H1 (cell line): ENCODE data around the gene SPSB3. TPM values are rescaled to one million over a fixed set of nuclear protein-coding genes. Genes with fewer than 3 reads are reported as not detected.

Source experiments
- CTCF ChIA-PET: fragments of 300-600 bp; sonication (Branson Sonifier 250); formaldehyde crosslinking; loops from one replicate; lab custom pipeline; 2021; ENCODE audit not compliant: partially characterized antibody; lab: Charles Lee
- POLR2A ChIA-PET: fragments of 300-600 bp; sonication (Branson Sonifier 250); formaldehyde crosslinking; loops from one replicate; lab custom pipeline; 2021; ENCODE audit warnings: inconsistent platforms; ENCODE audit not compliant: partially characterized antibody; lab: Charles Lee
- DNase-seq, 2 experiments: peaks; one replicate each; pipeline versions ENCODE4 v3.0.0 to v3.0.0-alpha.2; 2010 to 2022; ENCODE audit warnings: low spot score in 2 of 2, low read depth in 1 of 2, mixed read lengths in 1 of 2
- FAIRE-seq: peaks from 2 replicates; lab custom pipeline; 2011; peaks lifted over from hg19 to GRCh38; lab: Jason Lieb, UNC
- H2AFZ ChIP-seq: 2 replicates; pipeline ENCODE4 v1.8.1; 2012; ENCODE audit warnings: low read length, inconsistent platforms
- H2AK5ac ChIP-seq: 2 replicates; pipeline ENCODE4 v1.6.1; 2013; ENCODE audit warnings: low read depth, low read length
- H2BK120ac ChIP-seq: replicated peaks from 2 replicates; pipeline ENCODE3; 2013; ENCODE audit warnings: low read depth, low read length, inconsistent platforms
- H2BK12ac ChIP-seq: 2 replicates; pipeline ENCODE4 v1.6.1; 2013; ENCODE audit warnings: low read depth, low read length
- H2BK15ac ChIP-seq: 2 replicates; pipeline ENCODE4 v1.6.1; 2013; ENCODE audit warnings: low read length
- H2BK20ac ChIP-seq: 2 replicates; pipeline ENCODE4 v1.6.1; 2013; ENCODE audit warnings: low read length
- H2BK5ac ChIP-seq: 2 replicates; pipeline ENCODE4 v1.6.1; 2013; ENCODE audit warnings: low read depth, low read length
- H3K14ac ChIP-seq: 2 replicates; pipeline ENCODE4 v1.6.1; 2013; ENCODE audit warnings: inconsistent platforms; ENCODE audit not compliant: insufficient read length
- H3K18ac ChIP-seq: 2 replicates; pipeline ENCODE4 v1.6.1; 2013; ENCODE audit warnings: low read length; ENCODE audit errors: extremely low read depth
- H3K23ac ChIP-seq: 2 replicates; pipeline ENCODE4 v1.6.1; 2013; ENCODE audit warnings: inconsistent platforms; ENCODE audit not compliant: insufficient read length
- H3K23me2 ChIP-seq: 2 replicates; pipeline ENCODE4 v1.6.1; 2013; ENCODE audit warnings: low read depth, low read length
- H3K27ac ChIP-seq: 2 replicates; pipeline ENCODE4 v1.6.1; 2011; ENCODE audit warnings: low read depth, low read length, inconsistent platforms
- H3K27me3 ChIP-seq, 4 experiments: replicated peaks in 1 of 4; 1 replicate in 1 of 4; 2 replicates in 3 of 4; pipeline versions ENCODE4 v1.6.1 to v1.8.1; 2011 to 2013; ENCODE audit warnings: low read length in 3 of 4, mild to moderate bottlenecking in 3 of 4, inconsistent platforms in 2 of 4, mixed read lengths in 2 of 4, moderate library complexity in 1 of 4; ENCODE audit not compliant: control insufficient read depth in 3 of 4, insufficient read depth in 3 of 4; ENCODE audit errors: extremely low read depth in 1 of 4
- H3K36me3 ChIP-seq, 4 experiments: 2 replicates each; pipeline versions ENCODE4 v1.6.1 to v1.8.1; 2011 to 2013; ENCODE audit warnings: mild to moderate bottlenecking in 4 of 4, low read length in 3 of 4, moderate library complexity in 2 of 4, control low read depth in 1 of 4, inconsistent platforms in 1 of 4; ENCODE audit not compliant: insufficient read depth in 4 of 4, control insufficient read depth in 2 of 4
- H3K4ac ChIP-seq: replicated peaks from 2 replicates; pipeline ENCODE3; 2013; ENCODE audit warnings: low read length, low read depth, mixed read lengths, inconsistent platforms; ENCODE audit not compliant: insufficient read length
- H3K4me1 ChIP-seq, 4 experiments: replicated peaks in 1 of 4; 1 replicate in 1 of 4; 2 replicates in 3 of 4; pipeline versions ENCODE4 v1.6.1 to v1.8.1; 2011 to 2013; ENCODE audit warnings: low read length in 3 of 4, inconsistent platforms in 2 of 4, mixed read lengths in 1 of 4; ENCODE audit not compliant: insufficient read depth in 4 of 4, control insufficient read depth in 3 of 4
- H3K4me2 ChIP-seq, 2 experiments: 2 replicates each; pipeline versions ENCODE4 v1.6.1 to v1.8.1; 2011 to 2013; ENCODE audit warnings: low read depth in 2 of 2, low read length in 2 of 2, control low read depth in 1 of 2, inconsistent platforms in 1 of 2, mild to moderate bottlenecking in 1 of 2; ENCODE audit not compliant: insufficient read depth in 1 of 2
- H3K4me3 ChIP-seq, 4 experiments: fragments of 200-600, 300-600 bp in 1 of 4; sonication (generic), shearing (Covaris generic), sonication (Bioruptor Twin) in 1 of 4; 2 replicates each; pipeline versions ENCODE4 v1.5.1 to v1.8.1; 2011 to 2016; ENCODE audit warnings: low read length in 4 of 4, low read depth in 3 of 4, control low read depth in 2 of 4, inconsistent platforms in 2 of 4, mild to moderate bottlenecking in 2 of 4, mixed read lengths in 1 of 4, moderate library complexity in 1 of 4; ENCODE audit not compliant: insufficient read depth in 2 of 4; ENCODE audit errors: extremely low read depth in 1 of 4
- H3K56ac ChIP-seq: replicated peaks from 2 replicates; pipeline ENCODE3; 2013; ENCODE audit warnings: low read depth, mild to moderate bottlenecking, mixed read lengths, low read length, inconsistent platforms; ENCODE audit not compliant: insufficient read length
- H3K79me1 ChIP-seq: 2 replicates; pipeline ENCODE4 v1.6.1; 2013; ENCODE audit warnings: low read depth, low read length, control low read depth
- H3K79me2 ChIP-seq, 2 experiments: 2 replicates each; pipeline versions ENCODE4 v1.6.1 to v1.8.1; 2012 to 2013; ENCODE audit warnings: low read length in 2 of 2, mild to moderate bottlenecking in 2 of 2, inconsistent platforms in 1 of 2; ENCODE audit not compliant: insufficient read depth in 2 of 2, control insufficient read depth in 1 of 2
- H3K9ac ChIP-seq, 4 experiments: replicated peaks in 1 of 4; 1 replicate in 1 of 4; 2 replicates in 3 of 4; pipeline versions ENCODE4 v1.6.1 to v1.8.1; 2011 to 2013; ENCODE audit warnings: low read depth in 3 of 4, low read length in 3 of 4, control low read depth in 2 of 4, mild to moderate bottlenecking in 2 of 4, moderate library complexity in 2 of 4, inconsistent platforms in 1 of 4; ENCODE audit errors: extremely low read depth in 1 of 4
- H3K9me3 ChIP-seq, 2 experiments: 2 replicates each; pipeline versions ENCODE4 v1.6.1 to v1.8.1; 2012 to 2013; ENCODE audit warnings: mild to moderate bottlenecking in 2 of 2, moderate library complexity in 2 of 2, control low read depth in 1 of 2, inconsistent platforms in 1 of 2, low read depth in 1 of 2, low read length in 1 of 2, mixed read lengths in 1 of 2; ENCODE audit not compliant: insufficient read depth in 2 of 2
- H4K20me1 ChIP-seq, 2 experiments: replicated peaks in 1 of 2; 2 replicates each; pipeline versions ENCODE3 to v1.8.1; 2011 to 2013; ENCODE audit warnings: inconsistent platforms in 2 of 2, low read length in 2 of 2, mild to moderate bottlenecking in 1 of 2; ENCODE audit not compliant: insufficient read depth in 2 of 2, control insufficient read depth in 1 of 2
- H4K5ac ChIP-seq: 2 replicates; pipeline ENCODE4 v1.6.1; 2013; ENCODE audit warnings: low read length, low read depth, mixed read lengths, inconsistent platforms; ENCODE audit not compliant: insufficient read length
- H4K8ac ChIP-seq: 2 replicates; pipeline ENCODE4 v1.8.0; 2013; ENCODE audit warnings: mild to moderate bottlenecking, moderate library complexity, low read length, inconsistent platforms; ENCODE audit not compliant: insufficient read depth; ENCODE audit errors: extremely low read depth
- H4K91ac ChIP-seq: replicated peaks from 2 replicates; pipeline ENCODE3; 2013; ENCODE audit warnings: low read length, mixed read lengths, inconsistent platforms; ENCODE audit not compliant: insufficient read length
- BRCA1 ChIP-seq: IDR thresholded peaks from 2 replicates; pipeline ENCODE4 v1.6.1; 2012; ENCODE audit warnings: low read depth, low read length, improper control_type of control experiment
- CHD1 ChIP-seq: IDR thresholded peaks from 2 replicates; pipeline ENCODE4 v1.6.1; 2012; ENCODE audit warnings: low read depth, low read length, improper control_type of control experiment
- JUND ChIP-seq: IDR thresholded peaks from 2 replicates; pipeline ENCODE4 v1.6.1; 2011; ENCODE audit warnings: mild to moderate bottlenecking, improper control_type of control experiment, low read length
- NANOG ChIP-seq: IDR thresholded peaks from 2 replicates; pipeline ENCODE4 v1.6.1; 2011; ENCODE audit warnings: low read length, low read depth, mild to moderate bottlenecking, inconsistent platforms; ENCODE audit not compliant: insufficient read depth, poor library complexity, severe bottlenecking
- NRF1 ChIP-seq: IDR thresholded peaks from 2 replicates; pipeline ENCODE4 v1.6.1; 2011; ENCODE audit warnings: mild to moderate bottlenecking, low read depth, low read length, improper control_type of control experiment
- RAD21 ChIP-seq, 2 experiments: IDR thresholded peaks in 1 of 2; conservative IDR thresholded peaks in 1 of 2; 2 replicates each; pipeline ENCODE4 v1.6.1; 2011; ENCODE audit warnings: low read depth in 2 of 2, low read length in 2 of 2, improper control_type of control experiment in 1 of 2, inconsistent platforms in 1 of 2, mild to moderate bottlenecking in 1 of 2, moderate library complexity in 1 of 2
- RFX5 ChIP-seq: IDR thresholded peaks from 2 replicates; pipeline ENCODE4 v1.6.1; 2011; ENCODE audit warnings: low read depth, low read length, improper control_type of control experiment, borderline replicate concordance
- SIRT6 ChIP-seq: IDR thresholded peaks from one replicate; pipeline ENCODE4 v1.7.1; 2012; ENCODE audit warnings: low read length, inconsistent platforms
- SIX5 ChIP-seq: IDR thresholded peaks from 2 replicates; pipeline ENCODE4 v1.6.1; 2011; ENCODE audit warnings: mild to moderate bottlenecking, low read depth, low read length
- TBP ChIP-seq: IDR thresholded peaks from 2 replicates; pipeline ENCODE4 v1.6.1; 2011; ENCODE audit warnings: low read depth, low read length, improper control_type of control experiment
- WGBS, 2 experiments: shearing (Covaris generic) in 1 of 2; methylation state at CpG; one replicate each; pipeline versions ENCODE4 v1.1.6 to v1.1.7; 2013 to 2015; ENCODE audit warnings: low lambda C conversion rate in 2 of 2, mixed read lengths in 2 of 2, inconsistent platforms in 1 of 2, low coverage in 1 of 2, missing lambda C conversion rate in 1 of 2; ENCODE audit not compliant: insufficient replicate concordance in 2 of 2, insufficient coverage in 1 of 2, insufficient read length in 1 of 2; ENCODE audit errors: extremely low coverage in 1 of 2, missing lambda C conversion rate in 1 of 2; 5-methylcytosine and 5-hydroxymethylcytosine counted together
- polyA plus RNA-seq, 7 experiments: library from polyadenylated mRNA; depleted of rRNA in 3 of 7; stranded (reverse) in 5 of 7; unstranded in 2 of 7; fragments of >200 nt in 5 of 7; fragments of 200-250 nt in 2 of 7; gene quantifications; 1 replicate in 5 of 7; 2 replicates in 1 of 7; 4 replicates in 1 of 7; pipeline versions ENCODE4 v1.2.1 to v1.2.3, GENCODE V29; 2011 to 2013; ENCODE audit warnings: missing spikeins in 2 of 7, mixed read lengths in 2 of 7
- total RNA-seq: library from RNA; stranded (reverse); fragmentation: NEBNext Ultra II Directional; extraction: Animal tissue kit (Norgen Biotek cat#: 25700); gene quantifications from 2 replicates; pipeline ENCODE4 v1.2.1, GENCODE V29; 2021
- TF ChIP-seq, protein P1 (sequence below): IDR thresholded peaks from 2 replicates; pipeline ENCODE4 v1.6.1; 2012; ENCODE audit warnings: inconsistent platforms

The SPSB3 gene
- total and polyA plus RNA-seq, 2 of the 8 experiments (the other 6 are each of a cell fraction or from before 2014, with no cell fraction given): 22.5 to 37.8 TPM

DNA sequence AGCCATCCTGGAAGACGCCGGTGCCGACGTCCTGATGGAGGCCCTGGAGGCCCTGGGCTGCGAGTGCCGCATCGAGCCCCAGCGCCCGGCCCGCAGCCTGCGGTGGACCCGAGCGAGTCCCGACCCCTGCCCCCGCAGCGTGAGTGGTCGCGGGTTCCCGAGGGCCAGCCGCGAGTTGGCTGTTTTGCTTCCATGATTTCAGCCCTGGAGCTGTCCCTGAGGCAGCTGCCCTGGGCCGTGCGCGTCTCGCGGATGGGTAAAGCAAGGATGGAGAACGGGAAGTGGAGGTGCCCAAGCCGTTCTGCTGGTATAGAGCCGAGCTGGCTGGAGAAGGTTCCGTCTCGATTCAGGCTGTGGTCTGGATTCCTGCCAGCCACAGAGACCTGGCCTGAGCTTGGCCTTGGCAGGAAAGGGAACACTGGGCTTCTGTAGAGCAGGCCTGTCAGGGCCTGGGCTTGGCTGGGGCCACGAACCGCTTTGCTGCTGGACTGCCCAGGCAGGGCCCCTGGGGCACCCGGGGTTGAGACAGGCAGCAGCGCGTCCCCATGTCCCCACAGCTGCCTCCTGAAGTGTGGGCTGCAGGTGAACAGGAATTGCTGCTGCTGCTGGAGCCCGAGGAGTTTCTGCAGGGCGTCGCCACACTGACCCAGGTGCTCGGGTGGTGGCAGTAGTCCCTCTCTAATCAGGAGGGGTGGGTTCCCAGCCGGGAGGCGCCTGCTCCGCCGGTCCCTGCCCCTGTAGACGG, 8.5 kb downstream of the SPSB3 start:
- POLR2A ChIA-PET: interaction anchor here (0.7 to 13.5 kb wide), 8 partner anchors 5 to 191 kb away, joined by 3 to 246 read pairs (median 10); partner anchors contain the start of genes EME2, JPT2, MRPS34 and NME3
- H3K36me3 ChIP-seq: peaks cover 0 to 23% (median 8%) of the 10 kb centered on the region in 4 experiments; a peak in 5 of 8 replicates
- H2BK20ac ChIP-seq: no peak overlapping the region
- peak overlapping the region; percentile 71 for H3K18ac ChIP-seq
- H2AK5ac ChIP-seq: no peak overlapping the region; the same call in 1 of the 2 replicates
- DNase-seq (no peak), FAIRE-seq (no peak)
- peaks cover 17% of the 10 kb centered on the region for H3K23me2 ChIP-seq
- H3K27ac ChIP-seq: no peak overlapping the region
- H2BK120ac ChIP-seq: no peak overlapping the region
- 49% methylated on average over 31 of the region's 45 CpGs; no CpG with 5 or more reads in 1 of the 2 experiments for WGBS, 2 experiments
- peak overlapping the region; percentile 56 to 68 (median 62) for H3K9ac ChIP-seq
- no peak overlapping the region for H2BK12ac ChIP-seq
- CTCF ChIA-PET: interaction anchor here (0.6 to 2.7 kb wide), 11 partner anchors 9 to 49 kb away, joined by 3 to 13 read pairs (median 4); partner anchors contain the start of genes IGFALS, NUBP2 and SPSB3
- peaks cover 0 to 15% of the 10 kb centered on the region in 2 experiments; a peak in 1 of 4 replicates for H3K79me2 ChIP-seq
- H3K14ac ChIP-seq: no peak overlapping the region
- H3K4me2 ChIP-seq: peak overlapping the region; percentile 70 to 90
- peaks cover 0 to 12% (median 10%) of the 10 kb centered on the region in 4 experiments; a peak in 5 of 7 replicates for H3K4me1 ChIP-seq
- H3K56ac ChIP-seq: peak overlapping the region; percentile 4
- H3K79me1 ChIP-seq: peaks cover 4% of the 10 kb centered on the region
- H2BK15ac ChIP-seq: no peak overlapping the region
- H4K5ac ChIP-seq: peak overlapping the region; percentile 47
- H3K9me3 ChIP-seq: no peaks in the 10 kb centered on the region
- no peaks in the 10 kb centered on the region for H3K27me3 ChIP-seq
- no peak overlapping the region for H4K8ac ChIP-seq
- H3K4me3 ChIP-seq: peak overlapping the region; percentile 82 to 91 (median 82)
- no peak overlapping the region for H3K4ac ChIP-seq
- H3K23ac ChIP-seq: no peak overlapping the region
- peaks cover 0 to 25% of the 10 kb centered on the region in 2 experiments for H4K20me1 ChIP-seq
- H4K91ac ChIP-seq: peak overlapping the region; percentile 85
- peak overlapping the region; percentile 66; the same call in 1 of the 2 replicates for H2BK5ac ChIP-seq
- no peak overlapping the region for H2AFZ ChIP-seq
- TF ChIP-seq RFX5: no peak
- TF ChIP-seq JUND: no peak
- TF ChIP-seq CHD1: no peak
- TF ChIP-seq SIX5: no peak
- no peak for TF ChIP-seq NANOG
- no peak for TF ChIP-seq BRCA1
- no peak for TF ChIP-seq SIRT6
- TF ChIP-seq, protein P1, sequence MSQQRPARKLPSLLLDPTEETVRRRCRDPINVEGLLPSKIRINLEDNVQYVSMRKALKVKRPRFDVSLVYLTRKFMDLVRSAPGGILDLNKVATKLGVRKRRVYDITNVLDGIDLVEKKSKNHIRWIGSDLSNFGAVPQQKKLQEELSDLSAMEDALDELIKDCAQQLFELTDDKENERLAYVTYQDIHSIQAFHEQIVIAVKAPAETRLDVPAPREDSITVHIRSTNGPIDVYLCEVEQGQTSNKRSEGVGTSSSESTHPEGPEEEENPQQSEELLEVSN: no peak; the same call in 1 of the 2 replicates
- no peak for TF ChIP-seq RAD21 (IDR thresholded peaks at IDR 0.05 in 1 of 2, conservative IDR thresholded peaks at IDR 0.05 in 1 of 2; ENCODE audit: low read depth in 2 of 2, low read length in 2 of 2)
- TF ChIP-seq TBP: no peak
- no peak for TF ChIP-seq NRF1
